ENCODE data around the gene NLN. TPM values are rescaled to one million over a fixed set of nuclear protein-coding genes. Genes with fewer than 3 reads are reported as not detected.

The NLN gene
- total and polyA plus RNA-seq, 2 donors (not counting 1 experiment from before 2014, with no cell fraction given) = 1.7 to 6.8 TPM

DNA sequence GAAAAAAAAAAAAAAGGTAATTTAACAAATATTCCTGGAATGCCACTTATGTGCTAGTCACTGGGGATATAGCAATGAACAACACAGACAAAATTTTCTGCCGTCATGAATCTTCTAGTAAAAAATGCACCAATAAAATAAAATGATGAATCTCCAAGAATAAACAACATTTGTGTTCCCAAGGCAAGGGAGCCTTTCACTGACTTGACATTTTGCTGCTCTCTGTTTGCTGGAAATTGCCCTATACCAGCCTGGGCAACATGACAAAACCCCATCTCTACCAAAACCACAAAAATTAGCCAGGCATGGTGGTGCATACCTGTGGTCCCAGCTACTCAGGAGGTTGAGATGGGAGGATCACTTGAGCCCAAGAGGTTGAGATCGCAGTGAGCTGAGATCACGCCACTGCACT lies 139.8 kb downstream of the NLN start:
- Mint-ChIP-seq H3K4me3 (no peak overlapping the region), H3K27me3 (no peaks in the 10 kb centered on the region), H3K9me3 (ENCODE audit: insufficient read depth) (no peaks in the 10 kb centered on the region), H3K4me1 (peaks cover 10% of the 10 kb centered on the region), H3K27ac (no peak overlapping the region)
- peaks cover 7% of the 10 kb centered on the region in 2 donors for H3K4me1 ChIP-seq (ENCODE audit: control insufficient read depth in 2 of 2, insufficient read depth in 2 of 2, low read length in 2 of 2)
- H3K9me3 ChIP-seq (ENCODE audit: control extremely low read depth in 1 of 3, control insufficient read depth in 2 of 3, insufficient read depth in 1 of 3, low read length in 2 of 3) = no peaks in the 10 kb centered on the region
- H4K20me1 ChIP-seq (ENCODE audit: control insufficient read depth, insufficient read depth, low read length, poor library complexity, severe bottlenecking) = no peaks in the 10 kb centered on the region
- ChIA-PET CTCF (no interaction called here), POLR2A (no interaction called here)
- no peak overlapping the region for H3K4me3 ChIP-seq (ENCODE audit: control extremely low read depth in 1 of 5, extremely low read depth in 1 of 5, insufficient read depth in 1 of 5, low read depth in 2 of 5, low read length in 4 of 5)
- H3K9ac ChIP-seq (ENCODE audit: low read length) = no peak overlapping the region
- DNase-seq (no peak), ATAC-seq (ENCODE audit: low read depth) (no peak)
- intact Hi-C loops (cut with micrococcal nuclease) = no loop called here
- no peak overlapping the region for H2AFZ ChIP-seq (ENCODE audit: insufficient read depth, low read depth, low read length, poor library complexity, severe bottlenecking)
- H3K4me2 ChIP-seq (replicated peaks; ENCODE audit: low read depth, low read length, poor library complexity, severe bottlenecking) = no peak overlapping the region
- no CpG with 5 or more reads among the region's 3 CpGs for WGBS (ENCODE audit: insufficient coverage)
- TF ChIP-seq CTCF (IDR thresholded peaks at IDR 0.05) (no peak), EZH2 (IDR thresholded peaks at IDR 0.05; ENCODE audit: borderline replicate concordance, insufficient read depth, low read depth, low read length, poor library complexity, severe bottlenecking) (no peak)
- no peaks in the 10 kb centered on the region for H3K27me3 ChIP-seq (replicated peaks in 1 of 4; ENCODE audit: control extremely low read depth in 1 of 4, control insufficient read depth in 3 of 4, insufficient read depth in 4 of 4, low read length in 3 of 4)
- no peak overlapping the region for H3K27ac ChIP-seq (ENCODE audit: low read length in 2 of 2)
- no peaks in the 10 kb centered on the region for H3K79me2 ChIP-seq (ENCODE audit: control insufficient read depth, insufficient read depth, low read length)
- H3K36me3 ChIP-seq (replicated peaks in 1 of 2; ENCODE audit: control extremely low read depth in 1 of 2, control insufficient read depth in 1 of 2, extremely low read depth in 1 of 2, insufficient read depth in 2 of 2, low read length in 1 of 2) = no peaks in the 10 kb centered on the region

DNA sequence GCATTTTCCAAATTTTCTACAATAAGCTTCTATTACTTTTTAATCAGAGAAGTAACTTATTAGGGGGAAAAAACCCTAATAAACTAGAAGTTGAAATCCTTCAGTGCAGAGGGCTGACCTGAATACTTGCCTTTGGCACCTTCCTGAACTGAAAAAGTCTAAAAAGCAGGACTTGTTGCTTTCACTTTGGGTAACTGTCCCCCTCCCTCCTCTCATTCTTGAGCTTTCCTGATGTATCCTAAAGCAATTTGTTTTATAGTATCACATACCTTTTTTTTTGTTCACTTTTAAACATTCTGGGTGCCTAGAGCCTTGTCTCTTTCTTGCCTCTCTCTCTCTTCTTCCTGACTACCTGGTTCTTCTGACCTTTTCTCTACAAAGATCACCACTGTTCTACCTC lies 140.4 kb downstream of the NLN start:
- H2AFZ ChIP-seq (ENCODE audit: insufficient read depth, low read depth, low read length, poor library complexity, severe bottlenecking) = no peak overlapping the region
- CTCF ChIA-PET = no interaction called here
- H3K36me3 ChIP-seq (replicated peaks in 1 of 2; ENCODE audit: control extremely low read depth in 1 of 2, control insufficient read depth in 1 of 2, extremely low read depth in 1 of 2, insufficient read depth in 2 of 2, low read length in 1 of 2) = no peaks in the 10 kb centered on the region
- Mint-ChIP-seq H3K27me3 (no peaks in the 10 kb centered on the region), H3K27ac (no peak overlapping the region), H3K4me1 (peaks cover 16% of the 10 kb centered on the region), H3K4me3 (no peak overlapping the region), H3K9me3 (ENCODE audit: insufficient read depth) (no peaks in the 10 kb centered on the region)
- ATAC-seq (ENCODE audit: low read depth) (no peak), DNase-seq (no peak)
- H3K9me3 ChIP-seq (ENCODE audit: control extremely low read depth in 1 of 3, control insufficient read depth in 2 of 3, insufficient read depth in 1 of 3, low read length in 2 of 3) = no peaks in the 10 kb centered on the region
- no peak overlapping the region for H3K27ac ChIP-seq (ENCODE audit: low read length in 2 of 2)
- no peak overlapping the region for H3K4me2 ChIP-seq (replicated peaks; ENCODE audit: low read depth, low read length, poor library complexity, severe bottlenecking)
- no peaks in the 10 kb centered on the region for H3K79me2 ChIP-seq (ENCODE audit: control insufficient read depth, insufficient read depth, low read length)
- H3K4me3 ChIP-seq (ENCODE audit: control extremely low read depth in 1 of 5, extremely low read depth in 1 of 5, insufficient read depth in 1 of 5, low read depth in 2 of 5, low read length in 4 of 5) = no peak overlapping the region
- TF ChIP-seq EZH2 (IDR thresholded peaks at IDR 0.05; ENCODE audit: borderline replicate concordance, insufficient read depth, low read depth, low read length, poor library complexity, severe bottlenecking) (no peak), CTCF (IDR thresholded peaks at IDR 0.05) (no peak)
- POLR2A ChIA-PET = no interaction called here
- no peaks in the 10 kb centered on the region for H3K27me3 ChIP-seq (replicated peaks in 1 of 4; ENCODE audit: control extremely low read depth in 1 of 4, control insufficient read depth in 3 of 4, insufficient read depth in 4 of 4, low read length in 3 of 4)
- peaks cover 11 to 12% of the 10 kb centered on the region in 2 donors for H3K4me1 ChIP-seq (ENCODE audit: control insufficient read depth in 2 of 2, insufficient read depth in 2 of 2, low read length in 2 of 2)
- intact Hi-C loops (cut with micrococcal nuclease) = no loop called here
- no peak overlapping the region for H3K9ac ChIP-seq (ENCODE audit: low read length)
- H4K20me1 ChIP-seq (ENCODE audit: control insufficient read depth, insufficient read depth, low read length, poor library complexity, severe bottlenecking) = no peaks in the 10 kb centered on the region

Measured in B cell (primary cell).